OCI-LY7 (cell line): Measurements from ENCODE around the gene CAPNS1.

ENCODE experiments used
- EZH2phosphoT487 ChIP-seq: fragments of 200-600 bp; sonication (generic); IDR thresholded peaks from 2 replicates; pipeline ENCODE4 v1.6.1; 2018; ENCODE audit warnings: low read depth, borderline replicate concordance, mild to moderate bottlenecking, mixed run types, antibody characterized with exemption, low read length, moderate library complexity, mixed read lengths
- TF ChIP-seq, protein P1 (sequence below): fragments of 200-600 bp; sonication (generic); conservative IDR thresholded peaks from 2 replicates; pipeline ENCODE4 v1.5.1; 2014; ENCODE audit warnings: mild to moderate bottlenecking, antibody characterized with exemption, low read length, moderate library complexity, mixed read lengths

DNA sequence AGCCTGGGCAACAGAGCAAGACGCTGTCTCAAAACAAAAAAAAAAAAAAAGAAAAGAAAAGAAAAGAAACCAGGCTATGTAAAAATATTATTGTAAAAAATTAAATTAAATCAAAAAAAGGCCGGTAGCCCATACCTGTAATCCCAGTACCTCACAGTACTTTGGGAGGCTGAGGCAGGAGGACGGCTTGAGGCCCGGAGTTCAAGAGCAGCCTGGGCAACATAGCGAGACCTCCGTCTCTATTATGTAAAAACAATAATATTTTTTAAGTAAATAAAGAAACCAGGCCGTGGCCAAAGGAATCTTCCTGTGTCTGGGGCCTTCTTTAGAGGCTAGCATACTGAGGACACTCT lies 770 bp upstream of the CAPNS1 start:
- no peak for TF ChIP-seq EZH2phosphoT487
- TF ChIP-seq, protein P1, sequence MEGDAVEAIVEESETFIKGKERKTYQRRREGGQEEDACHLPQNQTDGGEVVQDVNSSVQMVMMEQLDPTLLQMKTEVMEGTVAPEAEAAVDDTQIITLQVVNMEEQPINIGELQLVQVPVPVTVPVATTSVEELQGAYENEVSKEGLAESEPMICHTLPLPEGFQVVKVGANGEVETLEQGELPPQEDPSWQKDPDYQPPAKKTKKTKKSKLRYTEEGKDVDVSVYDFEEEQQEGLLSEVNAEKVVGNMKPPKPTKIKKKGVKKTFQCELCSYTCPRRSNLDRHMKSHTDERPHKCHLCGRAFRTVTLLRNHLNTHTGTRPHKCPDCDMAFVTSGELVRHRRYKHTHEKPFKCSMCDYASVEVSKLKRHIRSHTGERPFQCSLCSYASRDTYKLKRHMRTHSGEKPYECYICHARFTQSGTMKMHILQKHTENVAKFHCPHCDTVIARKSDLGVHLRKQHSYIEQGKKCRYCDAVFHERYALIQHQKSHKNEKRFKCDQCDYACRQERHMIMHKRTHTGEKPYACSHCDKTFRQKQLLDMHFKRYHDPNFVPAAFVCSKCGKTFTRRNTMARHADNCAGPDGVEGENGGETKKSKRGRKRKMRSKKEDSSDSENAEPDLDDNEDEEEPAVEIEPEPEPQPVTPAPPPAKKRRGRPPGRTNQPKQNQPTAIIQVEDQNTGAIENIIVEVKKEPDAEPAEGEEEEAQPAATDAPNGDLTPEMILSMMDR, result no peak
